Uterus (tissue), 2 donors: ENCODE results near the gene ENTPD7.

Experiments used
- CTCF ChIP-seq, 4 experiments: fragments of 200-600 bp in 2 of 4; fragments of 450-650 bp in 2 of 4; sonication (generic) in 2 of 4; IDR thresholded peaks; one replicate each; pipeline ENCODE4 v1.5.1; 2016 to 2019; ENCODE audit warnings: antibody characterized with exemption in 4 of 4, mild to moderate bottlenecking in 2 of 4, moderate library complexity in 1 of 4
- POLR2A ChIP-seq, 2 donors: fragments of 450-650 bp; IDR thresholded peaks; one replicate each; pipeline ENCODE4 v1.6.1; 2016; ENCODE audit warnings: antibody characterized with exemption in 2 of 2, mild to moderate bottlenecking in 1 of 2, moderate library complexity in 1 of 2

- TF ChIP-seq CTCF (IDR thresholded peaks at IDR 0.05) (no peak), POLR2A (IDR thresholded peaks at IDR 0.05) (no peak)
Measured at GRCh38 chr10:99623919-99624318, 35.4 kb upstream of the ENTPD7 start.
